Activated gamma-delta T cell (primary cell): ENCODE results near the gene NRIP3.
A peak's percentile ranks its signal among the peaks of the same experiment; 100 is the strongest.

Experiments
- DNase-seq: peaks from one replicate; lab custom pipeline; 2025; lab: John Stamatoyannopoulos, UW
- total RNA-seq, 2 donors: gene quantifications; one replicate each; lab custom pipeline; 2026; lab: John Stamatoyannopoulos, UW

NRIP3 gene
- 2.2 to 4.7 reads per million in 2 donors for total RNA-seq

DNA sequence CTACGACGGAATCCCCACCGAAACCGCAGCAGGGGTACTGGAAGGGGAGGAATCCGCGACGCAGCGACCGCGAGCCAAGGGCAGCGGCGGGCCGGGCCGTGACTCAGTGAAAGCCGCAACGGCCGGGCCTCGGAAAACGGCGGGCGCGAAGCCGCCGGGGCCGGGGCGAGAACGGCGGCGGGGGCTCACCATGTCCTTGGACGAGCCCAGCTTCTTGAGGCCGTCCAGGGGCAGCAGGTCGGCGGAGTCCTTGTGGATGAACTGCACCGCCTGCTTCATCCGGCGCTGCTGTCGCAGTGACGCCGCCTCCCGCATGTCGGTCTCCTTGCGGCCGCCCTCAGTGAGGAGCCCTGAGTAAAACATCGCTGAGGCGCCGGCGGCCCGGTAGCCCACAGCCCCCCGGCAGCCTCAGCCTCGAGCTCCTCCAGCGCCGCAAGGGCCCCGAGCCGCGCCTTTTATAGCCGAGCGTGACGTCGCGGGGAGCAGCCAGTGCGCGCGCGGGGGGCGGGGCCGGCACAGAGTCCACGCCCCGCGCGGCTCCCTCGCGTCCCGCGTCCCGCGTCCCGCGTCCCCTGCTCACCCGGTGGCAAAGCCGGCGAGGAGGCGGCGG, at the start of gene NRIP3:
Gene NRIP3, minus strand, starts transcription at position 429 of the 610 bp plus-strand sequence. Its CDS starts 66 bp downstream, at position 363.
- peak; percentile 74 for DNase-seq

DNA sequence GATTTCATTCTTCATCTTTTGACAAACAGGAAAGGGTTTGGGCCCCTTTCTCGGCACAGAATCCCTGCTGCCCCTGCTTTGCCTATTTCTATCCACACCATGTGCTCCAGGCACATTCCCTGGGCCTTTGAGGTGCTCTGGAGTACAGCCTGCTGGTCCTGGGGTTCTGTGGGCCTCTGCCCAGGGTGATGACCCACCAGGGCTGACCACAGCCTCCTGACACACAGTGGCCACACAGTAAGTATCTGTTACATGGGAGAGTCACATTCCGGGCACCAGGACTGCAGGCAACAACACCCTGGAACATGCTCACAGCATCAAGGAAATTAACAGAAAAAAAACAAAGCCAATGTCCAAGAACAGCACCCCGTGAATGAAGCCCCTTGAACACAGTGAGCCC, 48.5 kb upstream of the NRIP3 start:
- DNase-seq: no peak

GRCh38 chr11:9049959-9050358, 46.2 kb upstream of the NRIP3 start:
- no peak for DNase-seq

DNA sequence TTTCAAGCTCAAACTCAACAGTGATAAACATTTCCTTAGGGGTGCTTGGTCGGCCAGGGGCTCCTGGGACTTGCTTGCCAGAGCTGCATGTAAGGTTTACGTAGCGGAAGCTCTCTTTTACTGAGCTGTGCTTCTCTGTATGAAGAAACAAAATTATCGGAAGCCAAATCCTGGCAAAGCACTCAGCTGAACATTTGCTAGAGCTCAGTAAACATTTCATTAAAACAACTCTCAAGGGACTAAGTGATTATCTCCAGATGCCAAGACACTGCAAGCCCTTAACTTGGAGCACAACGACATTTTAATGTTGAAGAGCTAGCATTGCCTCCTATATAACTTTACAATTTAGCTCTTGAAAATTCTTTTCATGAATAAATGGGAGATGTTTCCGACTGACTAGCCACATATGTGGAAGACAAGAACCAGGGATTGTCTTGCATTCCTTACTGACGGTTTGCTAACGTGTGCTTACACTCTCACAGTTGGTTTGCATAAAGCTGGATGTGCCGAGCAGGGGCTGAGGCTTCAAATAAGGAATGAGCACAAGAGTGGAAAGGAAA, 44.2 kb upstream of the NRIP3 start:
- DNase-seq: no peak

DNA sequence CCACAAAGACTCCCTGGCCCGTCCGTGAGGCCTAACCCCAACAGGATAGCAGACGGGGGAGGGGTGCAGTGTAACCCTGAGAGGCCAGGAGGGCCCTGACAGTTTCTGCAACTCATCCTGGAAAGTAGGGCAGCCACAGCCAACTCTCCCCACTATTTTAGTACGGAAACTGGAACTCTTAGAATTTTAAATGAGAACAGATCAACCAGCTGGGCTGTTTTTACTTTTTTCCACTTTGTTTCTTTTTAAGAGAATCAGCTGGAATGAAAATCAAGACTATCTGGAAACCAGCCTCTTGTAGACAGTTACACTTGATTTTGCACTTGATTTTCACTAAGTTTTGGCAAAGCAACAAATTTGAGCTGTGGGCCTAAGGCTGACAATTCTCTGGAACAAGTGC, 42.7 kb upstream of the NRIP3 start:
- DNase-seq: no peak

GRCh38 chr11:9042488-9042887, 38.7 kb upstream of the NRIP3 start:
- DNase-seq: no peak

DNA sequence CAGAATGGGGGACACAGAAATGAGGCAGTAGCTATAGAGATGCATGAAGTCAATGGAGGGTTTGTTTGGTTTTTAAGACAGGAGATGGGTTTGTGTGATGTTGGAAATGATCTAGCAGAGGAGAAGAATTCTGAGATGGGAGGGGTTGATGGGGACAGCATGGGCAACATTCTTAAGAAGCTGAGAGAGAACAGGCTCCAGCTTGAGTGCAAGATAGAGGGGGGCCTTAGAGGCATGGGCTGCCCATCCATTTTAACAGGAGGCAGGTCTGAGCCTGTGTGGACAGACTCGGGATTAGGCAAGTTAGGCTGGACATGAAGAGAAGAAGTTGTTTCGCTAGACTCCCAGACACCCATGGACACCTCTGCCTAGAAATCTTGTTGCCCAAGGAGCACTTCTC, 37.9 kb upstream of the NRIP3 start:
- DNase-seq: no peak

- DNase-seq: no peak
Measured at GRCh38 chr11:9040410-9040809, 36.6 kb upstream of the NRIP3 start.

- no peak for DNase-seq
Measured at GRCh38 chr11:9039863-9040262, 36.1 kb upstream of the NRIP3 start.

- DNase-seq: no peak
Measured at GRCh38 chr11:9039198-9039597, 35.4 kb upstream of the NRIP3 start.

DNA sequence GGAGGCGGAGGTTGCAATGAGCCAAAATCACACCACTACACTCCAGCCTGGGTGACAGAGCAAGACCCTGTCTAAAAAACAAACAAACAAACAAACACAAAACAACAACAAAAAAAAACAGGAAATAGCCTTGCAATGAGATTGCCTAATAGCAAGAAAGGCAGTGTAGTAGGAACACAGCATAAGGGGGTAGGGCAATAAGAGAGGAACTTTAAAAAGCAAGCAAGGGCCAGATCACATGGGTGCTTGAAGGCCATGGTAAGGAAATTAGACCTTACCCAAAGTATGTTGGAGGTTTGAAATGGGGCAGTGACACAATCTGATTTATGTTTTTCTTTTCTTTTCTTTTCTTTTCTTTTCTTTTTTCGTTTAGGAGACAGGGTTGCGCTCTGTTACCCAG, 34.7 kb upstream of the NRIP3 start:
- DNase-seq: no peak

DNA sequence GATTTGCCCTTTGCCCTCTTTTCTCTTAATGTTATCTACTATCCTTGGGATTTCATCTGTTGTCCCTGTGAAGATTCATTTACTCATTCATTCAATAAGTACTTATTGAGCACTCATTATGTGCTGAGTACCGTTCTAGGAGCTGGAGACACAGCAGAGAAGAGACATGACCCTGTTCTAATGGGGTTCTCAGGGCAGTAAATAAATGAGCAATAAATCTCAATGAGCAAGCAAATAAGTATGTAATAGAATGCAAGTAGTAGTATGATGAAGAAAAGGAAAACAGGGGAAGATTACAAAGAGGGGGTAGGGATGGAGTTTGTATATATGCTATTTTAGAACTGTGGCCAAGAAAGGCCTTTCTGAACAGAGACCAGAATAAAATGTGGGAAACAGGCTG, 34.2 kb upstream of the NRIP3 start:
- no peak for DNase-seq

GRCh38 chr11:9037046-9037780, 33.4 kb upstream of the NRIP3 start:
- DNase-seq: no peak

- no peak for DNase-seq
Measured at GRCh38 chr11:9030601-9031000, 26.8 kb upstream of the NRIP3 start.

GRCh38 chr11:9029422-9029821, 25.6 kb upstream of the NRIP3 start:
- no peak for DNase-seq

- no peak for DNase-seq
Measured at GRCh38 chr11:9028581-9028980, 24.8 kb upstream of the NRIP3 start.

- no peak for DNase-seq
Measured at GRCh38 chr11:9025101-9025850, 21.5 kb upstream of the NRIP3 start.

GRCh38 chr11:9022961-9023680, 19.3 kb upstream of the NRIP3 start:
- DNase-seq: no peak

GRCh38 chr11:9020916-9021315, 17.1 kb upstream of the NRIP3 start:
- no peak for DNase-seq

GRCh38 chr11:9019861-9020260, 16.1 kb upstream of the NRIP3 start:
- no peak for DNase-seq

DNA sequence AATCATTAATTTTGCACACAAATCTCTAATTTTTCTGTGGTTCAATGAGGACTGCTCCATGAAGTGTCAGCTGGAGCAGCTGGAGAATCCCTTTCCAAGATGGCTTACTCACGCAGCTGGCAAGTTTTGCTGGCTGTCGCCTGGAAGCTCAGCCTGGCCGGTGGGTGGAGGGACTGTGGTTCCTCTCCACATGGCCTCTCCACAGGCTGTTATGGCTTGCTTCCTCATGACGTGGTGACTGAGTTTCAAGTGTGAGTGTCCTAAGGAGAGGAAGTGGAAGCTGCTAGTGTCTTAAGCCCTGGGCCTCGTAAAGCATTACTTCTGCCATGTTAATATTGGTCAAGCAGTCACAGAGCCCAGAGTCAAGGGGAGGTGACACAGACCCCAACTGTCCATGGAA, 14.0 kb upstream of the NRIP3 start:
- no peak for DNase-seq
